ENCODE results near the gene TMEM256.
A peak's percentile ranks its signal among the peaks of the same experiment; 100 is the strongest.

- peak in 1 of 3 donors; percentile 27 for TF ChIP-seq CTCF (IDR thresholded peaks at IDR 0.05)
- TF ChIP-seq POLR2A (IDR thresholded peaks at IDR 0.05), result no peak
Measured at GRCh38 chr17:7403727-7403976, 245 bp downstream of the TMEM256 start.

Data from breast epithelium (tissue), 3 donors.